Right ventricle myocardium inferior (tissue), 1 donor: Measurements from ENCODE around the gene ANKRD30B. TPM values are rescaled to one million over a fixed set of nuclear protein-coding genes. Genes with fewer than 3 reads are reported as not detected.
"Not testable (repeated sequence)": the region's sequence is repeated elsewhere in the genome, so short reads cannot be mapped to it uniquely, and the experiment has no call there.

Experiments
- ATAC-seq: fragments of 200-7000 bp; cut with Tn5 transposase; one replicate; pipeline ENCODE4 v1.9.1; 2020; ENCODE audit warnings: mild to moderate bottlenecking, moderate library complexity
- DNase-seq: peaks from one replicate; pipeline ENCODE4 v3.0.0; 2021; ENCODE audit errors: missing footprints
- intact Hi-C: fragments of 100-400 bp; cut with DNase I; formaldehyde crosslinking; loops from one replicate; pipeline ENCODE4 v1.11.0; 2022
- microRNA-seq: library from miRNA; unstranded; fragments of <30 nt; microRNA quantifications from one replicate; pipeline ENCODE4 v1.2.0, GENCODE V29; 2020
- total RNA-seq: library from RNA; stranded (reverse); fragmentation: NEBNext Ultra II Directional; extraction: Animal tissue kit (Norgen Biotek cat#: 25700); gene quantifications from one replicate; pipeline ENCODE4 v1.2.1, GENCODE V29; 2021
- donor health status: DM: no; HTN: yes; CAD: no; lungs with severe emphysema.

ANKRD30B gene
- total RNA-seq, 1 donor from 2014 or later: not detected

- ATAC-seq, intact Hi-C loops, DNase-seq: not testable (repeated sequence)
Observed at GRCh38 chr18:14841607-14842006, 93.6 kb downstream of the ANKRD30B start.

- DNase-seq, intact Hi-C loops, ATAC-seq: not testable (repeated sequence)
Observed at GRCh38 chr18:14851533-14851932, 103.6 kb downstream of the ANKRD30B start.

DNA sequence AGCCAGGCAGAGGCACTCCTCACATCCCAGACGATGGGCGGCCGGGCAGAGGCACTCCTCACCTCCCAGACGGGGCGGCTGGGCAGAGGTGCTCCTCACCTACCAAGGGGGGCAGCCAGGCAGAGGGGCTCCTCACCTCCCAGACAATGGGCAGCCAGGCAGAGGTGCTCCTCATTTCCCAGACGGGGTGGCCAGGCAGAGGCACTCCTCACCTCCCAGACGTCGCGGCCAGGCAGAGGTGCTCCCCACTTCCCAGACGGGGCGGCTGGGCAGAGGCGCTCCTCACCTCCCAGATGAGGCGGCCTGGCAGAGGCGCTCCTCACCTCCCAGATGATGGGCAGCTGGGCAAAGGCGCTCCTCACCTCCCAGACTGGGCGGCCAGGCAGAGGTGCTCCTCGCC lies 107.7 kb downstream of the ANKRD30B start:
- ATAC-seq, DNase-seq: not testable (repeated sequence)

DNA sequence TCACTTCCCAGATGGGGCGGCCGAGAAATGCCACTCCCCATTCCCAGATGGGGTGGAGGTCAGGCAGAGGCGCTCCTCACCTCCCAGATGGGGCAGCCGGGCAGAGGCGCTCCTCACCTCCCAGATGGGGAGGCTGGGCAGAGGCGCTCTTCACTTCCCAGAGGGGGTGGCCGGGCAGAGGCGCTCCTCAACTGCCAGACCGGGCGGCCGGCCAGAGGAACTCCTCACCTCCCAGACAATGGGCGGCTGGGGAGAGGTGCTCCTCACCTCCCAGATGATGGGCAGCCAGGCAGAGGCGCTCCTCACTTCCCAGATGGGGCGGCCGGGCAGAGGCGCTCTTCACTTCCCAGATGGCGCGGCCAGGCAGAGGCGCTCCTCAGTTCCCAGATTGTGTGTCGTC lies 108.3 kb downstream of the ANKRD30B start:
- ATAC-seq, intact Hi-C loops, DNase-seq: not testable (repeated sequence)

More for the DNA sequence above, 107.7 kb downstream of the ANKRD30B start:
- intact Hi-C loops: not testable (repeated sequence)

- DNase-seq, intact Hi-C loops, ATAC-seq: not testable (repeated sequence)
Observed at GRCh38 chr18:14858514-14858913, 110.5 kb downstream of the ANKRD30B start.

- DNase-seq, intact Hi-C loops, ATAC-seq: not testable (repeated sequence)
Observed at GRCh38 chr18:14859995-14860394, 112.0 kb downstream of the ANKRD30B start.

DNA sequence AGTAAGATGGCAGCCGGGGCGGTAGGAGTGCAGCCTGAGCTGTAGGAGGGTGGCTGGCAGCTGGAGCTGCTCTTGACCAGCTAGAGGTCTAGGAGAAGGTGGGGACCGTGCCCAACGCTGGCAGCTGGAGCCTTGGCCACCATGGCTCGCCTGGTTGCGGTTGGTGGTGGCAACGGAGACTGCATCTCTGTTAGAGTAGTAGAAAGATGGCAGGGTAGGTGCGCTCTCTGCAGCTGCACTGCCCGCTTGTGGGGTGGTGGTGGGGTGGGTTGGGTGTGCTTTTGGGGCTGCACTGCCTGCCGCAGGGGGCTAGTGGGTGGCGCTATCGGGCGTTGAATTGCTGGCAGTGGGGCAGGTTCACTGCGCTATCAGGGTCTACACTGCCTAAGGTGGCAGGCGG lies 118.5 kb downstream of the ANKRD30B start:
- DNase-seq: not testable (repeated sequence)

GRCh38 chr18:14867988-14868387 lies 120.0 kb downstream of the ANKRD30B start:
- intact Hi-C loops, DNase-seq, ATAC-seq: not testable (repeated sequence)

More for the DNA sequence above, 118.5 kb downstream of the ANKRD30B start:
- ATAC-seq, intact Hi-C loops: not testable (repeated sequence)

GRCh38 chr18:14868825-14869224 lies 120.9 kb downstream of the ANKRD30B start:
- intact Hi-C loops, DNase-seq, ATAC-seq: not testable (repeated sequence)

- intact Hi-C loops: not testable (repeated sequence)
Observed at GRCh38 chr18:14878826-14879225, 130.9 kb downstream of the ANKRD30B start.

GRCh38 chr18:14900435-14900834 lies 152.5 kb downstream of the ANKRD30B start:
- intact Hi-C loops: no loop called here
- DNase-seq (no peak), ATAC-seq (no peak)

More at GRCh38 chr18:14878826-14879225, 130.9 kb downstream of the ANKRD30B start:
- ATAC-seq, DNase-seq: not testable (repeated sequence)

Small RNA genes lying within 50 kb of the gene (microRNA-seq; reads per million reads assigned to microRNA genes)
- gene MIR3156-2: not detected

Other genes starting within 250 kb of the ANKRD30B start
- gene POTEC, start 204.6 kb upstream of the ANKRD30B start, total RNA-seq: not detected